Globus pallidus (tissue), 1 donor: ENCODE measurements around the gene ANKFN1.
A peak's percentile ranks its signal among the peaks of the same experiment; 100 is the strongest.

ENCODE experiments used
- DNase-seq: peaks from one replicate; pipeline ENCODE4 v3.0.0-alpha.2; 2015; ENCODE audit warnings: low spot score

The ANKFN1 gene

DNA sequence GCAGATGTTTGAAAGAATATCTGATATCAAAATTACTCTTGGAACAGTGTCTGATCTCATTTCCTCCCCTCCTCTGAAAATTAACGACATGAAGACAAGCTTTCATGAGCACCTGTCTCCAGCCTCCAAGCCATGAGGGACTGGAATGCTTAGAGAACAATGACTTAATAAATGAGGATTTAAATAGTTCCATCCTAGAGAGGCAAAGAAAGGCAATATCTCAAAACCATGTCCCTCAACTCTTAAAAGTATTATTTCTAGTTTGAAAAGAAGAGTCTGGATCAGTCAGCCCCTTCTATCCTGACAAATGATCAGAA lies 137.5 kb downstream of the ANKFN1 start:
- no peak for DNase-seq

DNA sequence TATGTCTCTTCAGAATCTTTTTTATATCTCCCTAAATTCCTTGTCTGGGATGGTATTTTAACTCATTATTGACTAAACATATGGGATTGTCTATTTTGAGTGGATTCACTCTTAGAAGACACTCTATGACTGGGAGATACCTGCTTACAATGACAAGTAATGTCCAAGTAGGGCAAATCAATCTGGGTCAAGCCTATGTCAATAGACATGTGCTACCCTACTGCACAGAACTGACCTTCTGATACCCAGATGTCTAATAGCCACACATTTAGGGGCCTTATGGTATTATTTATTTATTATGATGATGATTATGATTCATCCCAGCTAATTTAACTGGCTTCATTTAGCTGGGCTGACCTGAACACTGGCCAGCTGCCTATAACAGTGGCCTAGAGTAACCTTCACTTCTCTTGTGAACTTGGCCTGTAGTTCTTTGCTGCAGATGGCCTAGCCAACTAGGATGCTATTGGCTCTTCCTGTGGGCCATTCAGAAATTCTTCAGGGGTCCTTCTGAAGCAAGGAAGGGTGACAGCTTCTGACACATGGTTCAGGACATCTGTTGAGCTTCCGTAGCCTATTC lies 138.0 kb downstream of the ANKFN1 start:
- DNase-seq, result no peak

DNA sequence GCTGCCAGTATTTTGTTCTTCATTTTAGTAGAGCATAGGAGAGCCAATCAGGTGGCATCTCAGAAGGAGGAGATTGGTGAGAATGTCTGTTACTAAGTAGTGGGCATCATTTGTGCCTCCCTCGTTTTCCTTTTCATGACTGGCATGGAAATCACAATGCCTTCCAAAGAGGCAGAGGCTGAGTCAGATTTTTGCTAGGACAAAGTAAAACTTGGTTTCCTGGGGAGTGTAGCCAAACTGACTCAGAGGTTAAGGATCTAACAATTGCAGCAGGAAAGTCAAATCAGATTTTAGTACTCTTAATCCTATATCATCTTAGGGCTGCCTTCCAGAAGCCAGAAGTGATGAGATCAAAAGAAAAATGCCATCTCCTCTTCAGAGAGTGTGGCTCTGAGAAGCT lies 138.7 kb downstream of the ANKFN1 start:
- no peak for DNase-seq

DNA sequence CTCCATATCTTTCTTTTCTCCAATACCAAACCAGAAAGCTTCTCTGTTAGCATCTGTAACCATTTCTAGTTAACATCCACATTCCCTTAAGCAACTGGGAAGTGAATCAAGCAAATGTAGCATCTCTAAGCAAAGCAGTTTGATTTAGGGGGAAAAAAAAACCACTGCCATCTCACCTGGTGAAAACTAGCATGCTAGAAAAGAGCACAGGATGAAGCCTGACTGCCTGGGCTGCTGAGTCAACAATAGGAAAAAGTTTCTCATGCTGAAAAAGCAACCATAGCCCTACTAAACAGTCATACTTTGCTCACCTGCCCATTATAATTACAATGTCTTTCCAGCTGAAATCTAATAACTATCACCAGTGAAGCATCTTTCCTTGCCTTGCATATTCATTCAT lies 139.3 kb downstream of the ANKFN1 start:
- DNase-seq, result no peak

- DNase-seq, result no peak
Observed at GRCh38 chr17:56297184-56297583, 143.9 kb downstream of the ANKFN1 start.

DNA sequence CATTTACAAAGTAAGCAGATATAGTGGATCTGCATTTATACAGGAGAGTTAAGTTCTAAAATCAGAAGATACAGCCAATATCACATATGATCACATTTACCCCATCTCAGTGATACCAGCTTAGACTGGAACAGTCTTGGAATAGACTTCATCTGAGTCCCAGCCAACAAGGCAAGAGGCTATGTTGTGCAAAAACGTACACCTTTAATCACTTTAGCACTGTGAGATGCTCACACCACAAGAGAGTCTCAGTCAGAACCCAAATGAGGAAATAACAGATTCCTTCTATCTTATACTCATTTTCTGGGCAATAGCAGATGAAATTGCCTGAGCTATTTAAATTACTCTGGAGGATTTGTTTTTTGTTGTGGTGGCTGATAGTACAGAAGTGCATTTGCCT lies 145.6 kb downstream of the ANKFN1 start:
- DNase-seq, result no peak

DNA sequence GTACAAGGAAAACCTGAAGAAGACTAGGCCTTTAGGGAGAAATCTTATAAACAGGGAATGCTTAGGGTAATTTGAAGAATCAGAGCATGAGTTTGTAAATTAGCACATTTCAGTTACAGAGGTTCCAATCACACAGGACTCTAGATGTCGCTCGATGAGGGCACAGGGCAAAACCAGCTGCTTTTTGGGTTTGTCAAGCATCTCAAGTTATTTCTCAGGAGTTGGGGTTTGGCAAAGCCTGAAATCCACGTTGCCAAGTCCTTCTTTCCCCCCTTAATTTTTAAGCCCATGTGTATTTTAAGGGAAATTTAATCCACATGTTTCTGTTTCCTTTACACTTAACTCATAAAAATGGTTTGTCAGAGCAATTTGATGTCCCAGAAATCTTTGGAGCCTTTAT lies 146.9 kb downstream of the ANKFN1 start:
- DNase-seq, result no peak

DNA sequence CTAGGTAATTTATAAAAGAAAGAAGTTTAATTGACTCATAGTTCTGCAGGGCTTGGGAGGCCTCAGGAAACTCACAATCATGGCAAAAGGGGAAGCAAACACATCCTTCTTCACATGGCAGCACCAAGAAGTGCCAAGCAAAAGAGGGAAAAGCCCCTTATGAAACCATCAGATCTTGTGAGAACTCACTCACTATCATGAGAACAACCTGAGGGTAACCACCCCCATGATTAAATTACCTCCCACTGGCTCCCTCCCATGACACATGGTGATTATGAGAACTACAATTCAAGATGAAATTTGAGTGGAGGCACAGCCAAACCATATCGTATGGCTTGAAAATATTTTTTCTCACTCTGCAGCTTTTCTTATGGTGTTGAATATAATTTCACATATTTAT lies 151.7 kb downstream of the ANKFN1 start:
- DNase-seq, result no peak

GRCh38 chr17:56309897-56310296 lies 156.6 kb downstream of the ANKFN1 start:
- no peak for DNase-seq

GRCh38 chr17:56310782-56311181 lies 157.5 kb downstream of the ANKFN1 start:
- no peak for DNase-seq

DNA sequence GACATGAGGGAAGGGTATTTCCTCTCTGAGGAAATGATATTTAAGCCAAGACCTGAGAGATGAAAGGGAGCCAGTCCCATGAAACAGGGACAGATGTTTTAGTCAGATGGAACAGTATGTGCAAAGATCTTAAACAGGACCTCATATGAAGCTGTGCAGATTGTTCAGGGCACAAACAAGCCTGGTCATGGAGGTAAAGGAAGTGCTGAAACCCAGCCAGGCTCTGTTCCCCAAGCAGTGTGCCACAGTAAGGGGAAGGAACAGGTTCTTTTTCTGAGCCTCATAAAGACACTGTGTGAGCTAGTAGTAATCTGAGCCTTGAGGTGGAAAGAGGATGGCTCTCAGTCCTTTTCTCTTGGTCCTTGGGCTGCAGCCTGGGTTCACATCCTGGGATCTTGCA lies 159.9 kb downstream of the ANKFN1 start:
- no peak for DNase-seq

DNA sequence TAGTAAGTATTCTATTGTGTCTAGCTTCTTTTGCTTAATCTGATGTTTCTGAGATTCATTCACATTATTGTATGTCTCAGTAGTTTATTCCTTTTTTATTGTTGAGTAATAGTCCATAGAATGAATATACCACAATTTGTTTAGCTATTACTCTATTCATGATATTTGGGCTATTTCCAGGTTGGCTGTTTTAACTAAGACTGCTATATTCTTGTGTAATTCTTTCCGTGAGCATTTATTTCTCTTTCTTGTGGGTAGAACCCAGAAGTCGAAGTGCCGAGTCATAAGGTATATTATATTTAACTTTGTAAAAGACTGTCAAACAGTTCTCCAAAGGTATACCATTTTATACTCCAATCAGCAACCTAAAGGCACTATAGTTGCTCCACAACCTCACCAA lies 160.8 kb downstream of the ANKFN1 start:
- no peak for DNase-seq

GRCh38 chr17:56314984-56315602 lies 161.8 kb downstream of the ANKFN1 start:
- DNase-seq, result no peak

- DNase-seq, result no peak
Observed at GRCh38 chr17:56316604-56317003, 163.3 kb downstream of the ANKFN1 start.

DNA sequence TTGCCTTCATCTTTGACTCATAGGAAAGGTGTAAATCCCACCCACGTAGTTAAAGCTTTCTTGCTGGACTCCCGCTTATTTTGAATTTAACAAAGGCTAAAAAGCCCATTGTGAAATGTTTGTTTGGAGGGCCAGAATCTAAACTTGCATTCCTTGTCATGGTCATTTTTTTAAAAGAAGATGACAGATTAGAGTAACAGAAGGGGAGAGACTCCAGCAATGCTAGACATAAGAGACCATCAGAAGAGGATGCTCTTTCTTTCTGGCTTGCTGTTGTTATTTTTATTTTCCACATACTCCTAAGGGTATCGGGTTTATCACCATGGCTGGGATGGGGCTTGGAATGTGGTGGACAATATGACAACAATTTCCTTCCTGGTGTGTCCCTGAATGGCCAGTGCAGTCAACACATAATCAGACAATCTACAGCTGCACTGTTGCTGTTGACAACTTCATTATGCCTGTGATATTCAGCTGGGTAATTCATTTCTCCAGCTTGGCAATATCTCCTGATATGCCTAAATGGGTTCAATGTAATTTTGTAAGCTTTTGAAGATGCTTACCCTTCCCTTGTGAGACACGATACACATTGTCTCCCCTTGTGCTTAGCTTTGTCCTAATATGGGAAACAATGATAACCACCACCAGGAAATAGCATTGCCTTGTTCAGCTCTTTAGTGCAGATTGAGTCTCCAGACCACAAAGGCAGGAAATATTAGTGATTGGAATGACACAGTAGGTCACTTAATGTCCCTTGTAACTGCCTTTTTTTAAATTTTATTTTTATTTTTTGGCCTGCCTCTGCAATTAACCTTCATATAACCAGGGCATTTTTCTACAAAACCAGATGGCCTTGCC lies 164.3 kb downstream of the ANKFN1 start:
- DNase-seq, result no peak

- DNase-seq, result peak; percentile 7
Observed at GRCh38 chr17:56319531-56319930, 166.3 kb downstream of the ANKFN1 start.

- DNase-seq, result no peak
Observed at GRCh38 chr17:56320443-56320842, 167.2 kb downstream of the ANKFN1 start.

DNA sequence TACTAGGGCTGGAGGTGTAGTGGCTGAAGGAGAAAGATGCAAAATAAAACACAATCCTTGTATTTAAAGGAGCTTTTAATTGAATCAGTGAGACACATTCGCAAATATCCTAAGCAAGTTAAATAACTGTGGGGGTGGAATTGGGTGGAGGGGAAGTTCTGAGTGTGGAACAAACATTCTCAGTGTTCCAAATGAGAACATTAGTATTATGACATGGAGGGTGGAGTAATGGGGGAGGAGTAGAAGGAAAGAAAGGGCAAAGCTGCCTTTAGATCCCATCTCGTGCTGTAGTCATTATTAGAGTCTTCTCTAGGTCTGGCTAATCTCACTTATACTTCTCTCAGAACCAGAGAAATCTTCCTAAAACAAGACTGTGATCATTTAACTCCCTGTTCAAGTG lies 169.7 kb downstream of the ANKFN1 start:
- no peak for DNase-seq

- no peak for DNase-seq
Observed at GRCh38 chr17:56324676-56325075, 171.4 kb downstream of the ANKFN1 start.

- DNase-seq, result no peak
Observed at GRCh38 chr17:56325313-56326000, 172.2 kb downstream of the ANKFN1 start.

- DNase-seq, result no peak
Observed at GRCh38 chr17:56326001-56326359, 172.7 kb downstream of the ANKFN1 start.

DNA sequence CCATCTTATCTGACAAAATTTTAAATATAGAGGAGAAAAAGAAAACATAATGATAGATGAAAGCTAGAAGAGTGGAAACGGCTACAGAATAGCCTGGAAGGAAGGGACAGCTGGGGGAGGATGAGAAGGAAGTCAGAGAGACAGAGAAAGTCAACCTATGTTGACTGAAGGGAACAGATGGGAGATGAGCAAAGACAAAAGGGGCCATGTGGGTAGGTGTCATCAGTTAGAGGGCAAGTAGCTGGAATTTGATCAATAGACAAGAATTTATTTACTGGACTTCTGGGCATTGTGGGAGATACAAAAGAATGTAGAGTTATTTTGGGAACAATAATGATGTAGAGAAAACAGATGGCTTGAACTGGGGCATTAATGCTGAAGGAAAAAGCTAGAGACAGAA lies 194.4 kb downstream of the ANKFN1 start:
- no peak for DNase-seq

DNA sequence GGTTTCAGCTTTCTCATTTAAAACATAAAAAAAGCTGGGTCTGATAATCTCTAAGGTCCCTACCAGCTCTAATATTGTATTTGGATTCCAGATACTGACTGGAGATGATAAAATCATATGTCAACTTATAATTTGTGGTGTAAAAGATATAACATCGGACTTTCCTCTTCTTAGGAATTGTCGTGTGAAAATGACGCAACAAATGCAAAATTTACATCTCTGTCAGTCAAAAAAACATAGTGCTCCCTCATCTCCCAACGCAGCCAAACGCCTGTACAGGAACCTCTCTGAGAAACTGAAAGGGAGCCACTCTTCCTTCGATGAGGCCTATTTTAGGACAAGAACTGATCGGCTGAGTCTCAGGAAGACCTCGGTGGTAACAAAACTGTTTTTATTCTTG lies 197.3 kb downstream of the ANKFN1 start:
- DNase-seq, result no peak
